ENCODE results near the gene NOL4L.

The NOL4L gene

DNA sequence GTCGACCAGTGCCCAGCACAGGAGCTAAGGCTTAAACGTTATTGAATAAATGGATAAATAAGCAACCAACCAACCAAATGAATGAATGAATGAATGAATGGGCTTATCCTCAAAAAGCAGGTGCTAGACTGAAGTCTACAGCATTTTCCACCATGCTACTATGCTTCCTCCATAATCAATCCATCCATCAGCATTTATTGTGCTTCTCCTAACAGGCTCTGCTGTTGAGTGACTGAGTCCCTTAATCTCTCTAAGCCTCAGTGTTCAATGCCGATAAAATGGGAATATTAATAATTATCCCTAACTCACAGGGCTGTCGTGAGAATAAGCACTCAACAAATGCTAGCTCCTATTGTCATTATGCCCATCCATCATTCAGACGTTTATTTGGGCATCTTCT, 4.6 kb upstream of the NOL4L start:
- Histone ChIP-seq H3K9me3 (ENCODE audit: low read length) (no peaks in the 10 kb centered on the region), H3K27ac (ENCODE audit: low read depth, low read length) (no peak overlapping the region), H3K4me1 (ENCODE audit: insufficient read depth, low read length) (no peaks in the 10 kb centered on the region), H3K36me3 (ENCODE audit: insufficient read depth, low read length) (no peaks in the 10 kb centered on the region), H3K9ac (ENCODE audit: low read length) (no peak overlapping the region), H3K4me3 (ENCODE audit: low read depth in 1 of 2, low read length in 2 of 2) (no peak overlapping the region), H3K27me3 (ENCODE audit: control insufficient read depth in 1 of 2, insufficient read depth in 2 of 2, low read length in 2 of 2) (peaks cover 0 to 6% of the 10 kb centered on the region in 2 donors)

DNA sequence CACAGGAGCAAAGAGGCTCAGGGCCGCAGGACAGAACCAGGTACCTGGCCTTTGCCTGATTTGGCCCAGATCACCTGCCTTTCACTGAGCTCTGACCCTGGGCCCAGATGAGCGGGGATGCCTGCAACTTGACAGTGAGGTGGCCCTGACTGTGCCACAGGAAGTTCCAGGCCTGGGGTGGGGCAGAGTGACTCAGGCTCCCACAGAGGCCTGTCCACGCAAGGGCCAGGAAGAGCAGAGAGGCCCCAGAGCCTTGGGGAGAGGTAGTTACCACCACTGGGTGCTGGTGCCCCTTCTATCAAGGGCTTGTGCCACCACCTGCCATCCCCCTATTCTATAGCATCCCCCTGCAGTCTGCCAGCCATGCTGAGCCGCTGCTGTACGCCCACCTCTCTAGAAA, 4.1 kb upstream of the NOL4L start:
- Histone ChIP-seq H3K4me3 (ENCODE audit: low read depth in 1 of 2, low read length in 2 of 2) (no peak overlapping the region), H3K9me3 (ENCODE audit: low read length) (no peaks in the 10 kb centered on the region), H3K9ac (ENCODE audit: low read length) (no peak overlapping the region), H3K27me3 (ENCODE audit: control insufficient read depth in 1 of 2, insufficient read depth in 2 of 2, low read length in 2 of 2) (peaks cover 0 to 6% of the 10 kb centered on the region in 2 donors), H3K36me3 (ENCODE audit: insufficient read depth, low read length) (no peaks in the 10 kb centered on the region), H3K27ac (ENCODE audit: low read depth, low read length) (no peak overlapping the region), H3K4me1 (ENCODE audit: insufficient read depth, low read length) (no peaks in the 10 kb centered on the region)

DNA sequence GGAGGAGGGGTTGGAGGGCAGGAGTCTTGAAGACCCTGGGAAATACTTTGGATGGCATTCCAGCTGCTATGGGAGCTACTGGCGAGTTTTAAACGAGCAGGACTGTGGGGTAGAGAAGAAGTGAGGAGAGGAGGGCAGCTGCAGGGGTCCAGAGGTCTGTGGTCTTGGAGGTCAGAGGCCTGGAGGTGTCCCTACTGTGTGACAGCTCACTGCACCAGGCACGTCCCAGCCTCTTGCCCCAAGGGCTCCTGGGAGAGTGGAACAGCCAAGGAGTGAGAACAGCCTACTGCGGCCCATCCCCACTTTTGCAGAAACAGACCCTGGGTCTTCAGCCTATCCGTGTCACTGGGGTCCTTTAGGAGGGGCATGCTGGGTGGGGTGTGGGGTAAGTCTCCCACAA, 2.9 kb upstream of the NOL4L start:
- no peak overlapping the region for H3K9ac ChIP-seq (ENCODE audit: low read length)
- H3K27ac ChIP-seq (ENCODE audit: low read depth, low read length): no peak overlapping the region
- no peaks in the 10 kb centered on the region for H3K36me3 ChIP-seq (ENCODE audit: insufficient read depth, low read length)
- no peak overlapping the region for H3K4me3 ChIP-seq (ENCODE audit: low read depth in 1 of 2, low read length in 2 of 2)
- H3K27me3 ChIP-seq (ENCODE audit: control insufficient read depth in 1 of 2, insufficient read depth in 2 of 2, low read length in 2 of 2): peaks cover 0 to 6% of the 10 kb centered on the region in 2 donors
- no peaks in the 10 kb centered on the region for H3K9me3 ChIP-seq (ENCODE audit: low read length)
- H3K4me1 ChIP-seq (ENCODE audit: insufficient read depth, low read length): no peaks in the 10 kb centered on the region

DNA sequence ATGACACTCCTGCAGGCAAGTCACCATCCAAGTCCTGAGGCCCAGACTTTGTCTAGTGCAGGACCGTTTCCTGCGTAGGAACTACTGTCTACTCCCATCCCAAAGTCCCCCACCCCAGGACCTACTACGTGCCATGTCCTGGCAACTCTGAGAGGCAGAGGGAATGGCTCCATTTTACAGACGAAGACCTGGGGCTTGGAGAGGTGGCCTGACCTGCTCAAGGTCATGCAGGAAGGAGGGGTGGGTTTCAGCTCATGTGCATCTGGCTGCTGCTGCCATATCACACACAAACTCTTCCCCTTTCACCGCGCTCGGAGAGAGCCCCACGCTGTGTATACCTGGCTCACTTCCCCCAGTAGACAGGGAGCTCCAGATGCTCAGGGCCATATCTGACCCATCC, 1.2 kb upstream of the NOL4L start:
- Histone ChIP-seq H3K4me1 (ENCODE audit: insufficient read depth, low read length) (no peaks in the 10 kb centered on the region), H3K27ac (ENCODE audit: low read depth, low read length) (no peak overlapping the region), H3K4me3 (ENCODE audit: low read depth in 1 of 2, low read length in 2 of 2) (no peak overlapping the region), H3K36me3 (ENCODE audit: insufficient read depth, low read length) (no peaks in the 10 kb centered on the region), H3K9ac (ENCODE audit: low read length) (no peak overlapping the region), H3K27me3 (ENCODE audit: control insufficient read depth in 1 of 2, insufficient read depth in 2 of 2, low read length in 2 of 2) (peaks cover 0 to 6% of the 10 kb centered on the region in 2 donors), H3K9me3 (ENCODE audit: low read length) (no peaks in the 10 kb centered on the region)

GRCh38 chr20:32585586-32586127, 524 bp upstream of the NOL4L start:
- Histone ChIP-seq H3K9ac (ENCODE audit: low read length) (no peak overlapping the region), H3K9me3 (ENCODE audit: low read length) (no peaks in the 10 kb centered on the region)

DNA sequence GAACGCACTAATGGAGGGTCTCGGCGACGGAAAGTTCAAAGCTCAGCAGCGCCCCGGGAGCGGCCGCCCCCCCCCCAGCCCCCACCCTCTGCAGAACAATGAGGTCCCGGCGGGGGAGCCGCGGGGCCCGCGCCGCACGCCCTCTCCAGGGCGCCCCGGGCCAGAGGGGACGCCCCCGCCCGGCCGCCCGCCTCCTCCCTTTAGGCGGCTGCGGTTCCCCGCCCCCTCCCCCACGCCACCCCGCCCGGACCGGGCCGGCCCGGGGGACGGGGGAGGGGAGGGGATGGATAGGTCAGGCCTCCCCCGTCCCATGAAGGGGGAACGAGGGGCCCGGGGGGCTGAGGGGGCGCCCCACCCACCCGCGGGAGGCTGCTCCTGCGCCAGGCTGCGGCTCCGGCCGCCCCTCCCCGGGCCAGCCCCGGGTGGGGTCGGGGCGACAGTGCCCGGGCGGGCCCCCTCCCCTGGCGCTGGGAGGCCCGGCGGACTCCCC, 1.5 kb downstream of the NOL4L start:
- peaks cover 0 to 6% of the 10 kb centered on the region in 2 donors for H3K27me3 ChIP-seq (ENCODE audit: control insufficient read depth in 1 of 2, insufficient read depth in 2 of 2, low read length in 2 of 2)
- H3K4me1 ChIP-seq (ENCODE audit: insufficient read depth, low read length): no peaks in the 10 kb centered on the region
- no peak overlapping the region for H3K9ac ChIP-seq (ENCODE audit: low read length)
- H3K4me3 ChIP-seq (ENCODE audit: low read depth in 1 of 2, low read length in 2 of 2): peak overlapping the region in 1 of 2 donors; percentile 42
- no peaks in the 10 kb centered on the region for H3K9me3 ChIP-seq (ENCODE audit: low read length)
- no peaks in the 10 kb centered on the region for H3K36me3 ChIP-seq (ENCODE audit: insufficient read depth, low read length)
- H3K27ac ChIP-seq (ENCODE audit: low read depth, low read length): no peak overlapping the region

More at GRCh38 chr20:32585586-32586127, 524 bp upstream of the NOL4L start:
- Histone ChIP-seq H3K27me3 (ENCODE audit: control insufficient read depth in 1 of 2, insufficient read depth in 2 of 2, low read length in 2 of 2) (peaks cover 0 to 6% of the 10 kb centered on the region in 2 donors), H3K4me1 (ENCODE audit: insufficient read depth, low read length) (no peaks in the 10 kb centered on the region), H3K27ac (ENCODE audit: low read depth, low read length) (no peak overlapping the region), H3K4me3 (ENCODE audit: low read depth in 1 of 2, low read length in 2 of 2) (no peak overlapping the region), H3K36me3 (ENCODE audit: insufficient read depth, low read length) (no peaks in the 10 kb centered on the region)

DNA sequence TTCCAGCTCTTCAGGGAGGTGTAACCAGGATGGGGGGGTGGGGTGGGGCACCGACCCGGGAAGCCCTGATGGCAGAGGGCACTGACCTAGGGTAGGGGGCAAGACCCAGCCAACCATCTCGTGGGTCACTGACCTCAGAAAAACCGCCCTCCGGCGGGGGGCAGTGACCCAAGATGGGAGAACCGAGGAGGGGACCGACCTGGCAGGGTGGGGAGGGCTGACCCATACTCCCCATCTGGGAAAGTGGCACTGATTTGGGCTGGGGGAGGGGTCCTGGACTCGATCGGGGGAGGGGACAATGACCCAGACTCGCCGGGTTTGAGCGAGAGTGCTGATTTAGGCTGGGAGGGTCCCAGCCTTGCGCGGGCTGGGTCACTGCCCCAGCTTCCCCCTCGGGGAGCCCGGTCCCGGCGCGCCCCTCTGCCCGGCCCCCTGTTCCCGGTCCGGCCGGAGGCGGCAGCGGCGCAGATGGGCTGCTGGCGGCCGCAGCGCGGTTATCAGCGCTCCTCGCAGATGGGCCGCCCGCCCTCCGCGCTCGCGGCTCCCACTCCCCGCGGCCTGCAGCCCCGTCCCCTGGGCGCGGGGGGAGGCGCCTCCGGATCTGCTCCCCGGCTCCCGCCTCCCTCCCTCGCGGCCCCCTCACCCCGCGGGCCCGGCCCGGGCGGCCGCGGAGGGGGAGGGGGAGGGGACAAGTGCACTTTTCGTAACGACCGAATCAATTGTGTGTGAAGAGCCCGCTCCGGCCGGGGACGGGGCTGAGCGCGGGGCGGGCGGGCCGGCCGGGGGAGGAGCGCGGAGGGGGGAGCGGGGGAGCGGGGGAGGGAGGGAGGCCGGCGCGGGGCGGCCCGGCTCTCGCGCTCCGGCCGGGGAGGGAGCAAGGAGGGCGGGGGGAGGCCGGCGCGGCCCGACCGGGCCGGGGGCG, 2.2 kb downstream of the NOL4L start:
- H3K36me3 ChIP-seq (ENCODE audit: insufficient read depth, low read length): no peaks in the 10 kb centered on the region
- H3K4me1 ChIP-seq (ENCODE audit: insufficient read depth, low read length): no peaks in the 10 kb centered on the region
- H3K4me3 ChIP-seq (ENCODE audit: low read depth in 1 of 2, low read length in 2 of 2): peak overlapping the region; percentile 27 to 57
- H3K27ac ChIP-seq (ENCODE audit: low read depth, low read length): peak overlapping the region; percentile 22
- peaks cover 0 to 6% of the 10 kb centered on the region in 2 donors for H3K27me3 ChIP-seq (ENCODE audit: control insufficient read depth in 1 of 2, insufficient read depth in 2 of 2, low read length in 2 of 2)
- H3K9ac ChIP-seq (ENCODE audit: low read length): no peak overlapping the region
- no peaks in the 10 kb centered on the region for H3K9me3 ChIP-seq (ENCODE audit: low read length)

DNA sequence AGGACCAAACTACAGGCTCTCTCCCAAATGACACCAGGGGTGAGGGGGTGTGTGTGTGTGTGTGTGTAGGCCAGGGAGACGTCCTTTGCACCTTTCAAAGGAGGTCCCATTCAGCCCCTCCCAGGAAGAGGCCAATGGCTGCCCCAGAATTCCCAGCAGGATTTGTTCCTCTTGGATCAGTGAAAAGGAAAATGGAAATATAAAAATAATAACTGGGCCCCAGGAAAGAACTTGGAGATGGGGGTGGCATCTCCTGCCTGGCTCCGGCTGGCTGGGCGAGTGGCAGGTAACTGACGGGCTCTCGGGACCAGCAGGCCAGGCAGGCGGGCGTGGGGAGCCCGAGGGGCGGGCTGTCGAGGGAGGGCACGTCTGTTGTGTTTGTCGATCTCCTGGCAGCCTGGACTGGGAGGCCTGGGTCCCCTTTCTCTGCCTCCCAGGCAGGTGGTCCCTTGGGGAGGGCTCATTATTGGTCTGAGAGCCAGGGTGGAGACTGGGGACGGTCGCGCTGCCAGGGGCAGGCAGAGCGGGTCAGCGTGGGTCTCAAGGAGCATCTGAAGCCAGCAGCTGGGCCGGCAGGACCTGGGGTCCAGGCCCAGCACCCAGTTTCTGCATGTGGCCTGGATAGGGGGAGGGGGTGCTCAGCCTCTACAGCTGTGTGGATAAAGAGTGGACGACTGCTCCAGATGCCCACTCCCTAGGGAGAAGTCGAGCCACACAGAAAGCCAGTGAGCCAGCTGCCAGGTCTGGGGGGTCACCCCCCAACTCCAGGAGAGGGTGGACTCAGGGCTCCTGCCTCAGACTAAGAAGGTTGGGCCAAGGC, 3.1 kb downstream of the NOL4L start:
- Histone ChIP-seq H3K27me3 (ENCODE audit: control insufficient read depth in 1 of 2, insufficient read depth in 2 of 2, low read length in 2 of 2) (peaks cover 0 to 6% of the 10 kb centered on the region in 2 donors), H3K27ac (ENCODE audit: low read depth, low read length) (peak overlapping the region; percentile 22), H3K4me3 (ENCODE audit: low read depth in 1 of 2, low read length in 2 of 2) (no peak overlapping the region), H3K36me3 (ENCODE audit: insufficient read depth, low read length) (no peaks in the 10 kb centered on the region), H3K9me3 (ENCODE audit: low read length) (no peaks in the 10 kb centered on the region), H3K4me1 (ENCODE audit: insufficient read depth, low read length) (no peaks in the 10 kb centered on the region), H3K9ac (ENCODE audit: low read length) (no peak overlapping the region)

GRCh38 chr20:32580970-32581838, 3.9 kb downstream of the NOL4L start:
- Histone ChIP-seq H3K4me3 (ENCODE audit: low read depth in 1 of 2, low read length in 2 of 2) (no peak overlapping the region), H3K36me3 (ENCODE audit: insufficient read depth, low read length) (no peaks in the 10 kb centered on the region), H3K9me3 (ENCODE audit: low read length) (no peaks in the 10 kb centered on the region), H3K9ac (ENCODE audit: low read length) (no peak overlapping the region), H3K27ac (ENCODE audit: low read depth, low read length) (no peak overlapping the region), H3K27me3 (ENCODE audit: control insufficient read depth in 1 of 2, insufficient read depth in 2 of 2, low read length in 2 of 2) (peaks cover 0 to 6% of the 10 kb centered on the region in 2 donors), H3K4me1 (ENCODE audit: insufficient read depth, low read length) (no peaks in the 10 kb centered on the region)

DNA sequence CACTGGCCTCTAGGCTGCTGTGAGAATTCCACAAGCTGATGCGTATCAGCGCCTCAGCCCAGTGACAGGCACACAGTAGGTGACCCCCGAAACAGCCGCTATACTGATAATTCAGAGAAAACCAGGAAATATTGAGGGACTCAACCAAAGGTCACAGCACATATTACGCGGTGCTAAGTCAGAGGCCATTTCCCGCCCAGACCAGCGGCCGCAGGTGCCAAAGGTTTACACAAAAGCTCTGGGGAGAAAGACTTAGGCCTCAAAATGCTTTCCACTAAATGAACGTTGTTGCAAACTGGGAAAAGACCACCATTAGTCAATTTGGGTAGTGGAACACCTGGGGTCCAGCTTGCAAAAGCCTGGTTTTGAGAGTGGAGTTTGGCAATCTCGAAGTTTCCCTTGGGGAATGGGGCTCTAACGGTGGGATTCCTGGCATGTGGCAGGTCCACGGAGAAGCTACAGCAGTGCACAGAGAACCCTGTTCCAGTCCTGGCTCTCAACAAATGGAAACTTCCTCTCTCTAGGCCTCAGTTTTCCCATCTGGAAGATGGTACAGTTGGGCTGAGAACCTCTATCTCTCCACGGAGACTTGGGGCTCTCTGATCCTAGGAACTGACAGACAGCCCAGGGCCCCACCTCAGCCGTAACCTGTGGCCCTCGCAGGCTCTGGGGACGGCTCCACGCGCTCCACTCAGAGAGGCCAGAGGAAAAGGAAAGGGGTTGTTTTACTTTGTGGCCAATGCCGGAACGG, 4.7 kb downstream of the NOL4L start:
- no peaks in the 10 kb centered on the region for H3K36me3 ChIP-seq (ENCODE audit: insufficient read depth, low read length)
- H3K4me3 ChIP-seq (ENCODE audit: low read depth in 1 of 2, low read length in 2 of 2): no peak overlapping the region
- no peaks in the 10 kb centered on the region for H3K4me1 ChIP-seq (ENCODE audit: insufficient read depth, low read length)
- H3K9me3 ChIP-seq (ENCODE audit: low read length): no peaks in the 10 kb centered on the region
- H3K27ac ChIP-seq (ENCODE audit: low read depth, low read length): no peak overlapping the region
- H3K9ac ChIP-seq (ENCODE audit: low read length): no peak overlapping the region
- no peaks in the 10 kb centered on the region for H3K27me3 ChIP-seq (ENCODE audit: control insufficient read depth in 1 of 2, insufficient read depth in 2 of 2, low read length in 2 of 2)
